B cell (primary cell): ENCODE measurements around the gene RAB7B. TPM values are rescaled to one million over a fixed set of nuclear protein-coding genes. Genes with fewer than 3 reads are reported as not detected.

ENCODE experiments used
- ATAC-seq: fragments of 200-7000 bp; cut with Tn5 transposase; one replicate; pipeline ENCODE4 v1.10.0; 2021; ENCODE audit warnings: low read depth, mild to moderate bottlenecking, moderate number of reproducible peaks, moderate library complexity
- CTCF ChIA-PET: fragments of 350-600 bp; sonication (Branson Sonifier 250); formaldehyde crosslinking; loops from one replicate; lab custom pipeline; 2021; ENCODE audit warnings: antibody characterized with exemption, inconsistent platforms; lab: Charles Lee
- POLR2A ChIA-PET: fragments of 350-600 bp; sonication (Branson Sonifier 250); formaldehyde crosslinking; loops from one replicate; lab custom pipeline; 2021; ENCODE audit warnings: antibody characterized with exemption; lab: Charles Lee
- DNase-seq: peaks from one replicate; pipeline ENCODE4 v3.0.0; 2013
- H2AFZ ChIP-seq: 2 replicates; pipeline ENCODE4 v1.6.1; 2012; ENCODE audit warnings: mild to moderate bottlenecking, low read depth, low read length; ENCODE audit not compliant: insufficient read depth, poor library complexity, severe bottlenecking
- H3K27ac ChIP-seq, 2 donors: 1 replicate in 1 of 2; 2 replicates in 1 of 2; pipeline ENCODE4 v1.5.1; 2012 to 2013; ENCODE audit warnings: low read length in 2 of 2, mild to moderate bottlenecking in 2 of 2, moderate library complexity in 1 of 2
- H3K27me3 ChIP-seq, 4 experiments: fragments of 200-600 bp in 1 of 4; sonication (generic) in 1 of 4; replicated peaks in 1 of 4; 1 replicate in 2 of 4; 2 replicates in 2 of 4; pipeline versions ENCODE4 v1.6.1 to v1.7.0; 2013 to 2016; ENCODE audit warnings: low read length in 3 of 4, mild to moderate bottlenecking in 2 of 4, mixed read lengths in 1 of 4, moderate library complexity in 1 of 4; ENCODE audit not compliant: insufficient read depth in 4 of 4, control insufficient read depth in 3 of 4; ENCODE audit errors: control extremely low read depth in 1 of 4
- H3K36me3 ChIP-seq, 2 experiments: replicated peaks in 1 of 2; 1 replicate in 1 of 2; 2 replicates in 1 of 2; pipeline versions ENCODE4 v1.6.1 to v1.7.1; 2013; ENCODE audit warnings: low read length in 1 of 2; ENCODE audit not compliant: insufficient read depth in 2 of 2, control insufficient read depth in 1 of 2; ENCODE audit errors: control extremely low read depth in 1 of 2, extremely low read depth in 1 of 2
- H3K4me1 ChIP-seq, 2 donors: fragments of 200-600 bp in 1 of 2; sonication (generic) in 1 of 2; 1 replicate in 1 of 2; 2 replicates in 1 of 2; pipeline versions ENCODE4 v1.5.1 to v1.6.1; 2013 to 2017; ENCODE audit warnings: low read length in 2 of 2; ENCODE audit not compliant: control insufficient read depth in 2 of 2, insufficient read depth in 2 of 2
- H3K4me2 ChIP-seq: replicated peaks from 2 replicates; pipeline ENCODE3; 2012; ENCODE audit warnings: mild to moderate bottlenecking, low read depth, low read length; ENCODE audit not compliant: poor library complexity, severe bottlenecking
- H3K4me3 ChIP-seq, 5 experiments: fragments of 200-600 bp in 1 of 5; sonication (generic) in 1 of 5; 1 replicate in 3 of 5; 2 replicates in 2 of 5; pipeline versions ENCODE4 v1.5.1 to v1.7.0; 2011 to 2016; ENCODE audit warnings: low read length in 4 of 5, mild to moderate bottlenecking in 4 of 5, low read depth in 2 of 5, control low read depth in 1 of 5, moderate library complexity in 1 of 5; ENCODE audit not compliant: insufficient read depth in 1 of 5; ENCODE audit errors: control extremely low read depth in 1 of 5, extremely low read depth in 1 of 5
- H3K79me2 ChIP-seq: fragments of 200-600 bp; sonication (generic); one replicate; pipeline ENCODE4 v1.6.0; 2016; ENCODE audit warnings: low read length; ENCODE audit not compliant: control insufficient read depth, insufficient read depth
- H3K9ac ChIP-seq: fragments of 200-600 bp; sonication (generic); 2 replicates; pipeline ENCODE4 v1.6.1; 2017; ENCODE audit warnings: mild to moderate bottlenecking, low read length, moderate library complexity
- H3K9me3 ChIP-seq, 3 donors: one replicate each; pipeline versions ENCODE4 v1.6.1 to v1.7.1; 2013; ENCODE audit warnings: low read length in 2 of 3; ENCODE audit not compliant: control insufficient read depth in 2 of 3, insufficient read depth in 1 of 3; ENCODE audit errors: control extremely low read depth in 1 of 3
- H4K20me1 ChIP-seq: 2 replicates; pipeline ENCODE4 v1.6.0; 2012; ENCODE audit warnings: mild to moderate bottlenecking, low read length; ENCODE audit not compliant: insufficient read depth, control insufficient read depth, poor library complexity, severe bottlenecking
- H3K27ac Mint-ChIP-seq: one replicate; pipeline ENCODE4 v1.8.0; 2021; ENCODE audit warnings: mixed read lengths
- H3K27me3 Mint-ChIP-seq: one replicate; pipeline ENCODE4 v1.8.0; 2021; ENCODE audit warnings: mixed read lengths
- H3K4me1 Mint-ChIP-seq: one replicate; pipeline ENCODE4 v1.8.0; 2021; ENCODE audit warnings: mixed read lengths
- H3K4me3 Mint-ChIP-seq: one replicate; pipeline ENCODE4 v1.8.0; 2021; ENCODE audit warnings: mixed read lengths
- H3K9me3 Mint-ChIP-seq: one replicate; pipeline ENCODE4 v1.8.0; 2022; ENCODE audit warnings: mixed read lengths; ENCODE audit not compliant: insufficient read depth
- CTCF ChIP-seq: fragments of 200-600 bp; IDR thresholded peaks from one replicate; pipeline ENCODE4 v1.8.0; 2022; ENCODE audit warnings: antibody characterized with exemption, mild to moderate bottlenecking
- EZH2 ChIP-seq: IDR thresholded peaks from 2 replicates; pipeline ENCODE4 v1.6.1; 2012; ENCODE audit warnings: borderline replicate concordance, low read depth, mild to moderate bottlenecking, moderate library complexity, low read length; ENCODE audit not compliant: insufficient read depth, poor library complexity, severe bottlenecking
- WGBS: methylation state at CpG from one replicate; pipeline ENCODE4 v1.1.5; 2013; ENCODE audit warnings: missing lambda C conversion rate; ENCODE audit not compliant: insufficient coverage; 5-methylcytosine and 5-hydroxymethylcytosine counted together
- intact Hi-C: fragments of 100-400 bp; cut with micrococcal nuclease; formaldehyde crosslinking; loops from one replicate; pipeline ENCODE4 v1.10.0; 2022
- polyA plus RNA-seq: library from polyadenylated mRNA; depleted of rRNA; stranded (reverse); fragments of >200 nt; gene quantifications from 2 replicates; pipeline ENCODE4 v1.2.3, GENCODE V29; 2012
- total RNA-seq, 2 donors: library from RNA; stranded (reverse); fragments of 120-200 nt in 1 of 2; gene quantifications; 1 replicate in 1 of 2; 2 replicates in 1 of 2; pipeline versions ENCODE4 v1.2.3 to v1.2.4, GENCODE V29; 2013 to 2022

RAB7B gene
- total and polyA plus RNA-seq, 2 donors (not counting 1 experiment from before 2014, with no cell fraction given), result not detected

- DNase-seq, result peak; percentile 34
- Mint-ChIP-seq H3K27me3 (no peaks in the 10 kb centered on the region), H3K4me1 (peaks cover 32% of the 10 kb centered on the region), H3K4me3 (peak overlapping the region; percentile 81), H3K27ac (peak overlapping the region; percentile 95), H3K9me3 (no peaks in the 10 kb centered on the region)
- Histone ChIP-seq H3K9me3 (no peaks in the 10 kb centered on the region), H3K27ac (peak overlapping the region in 1 of 2 donors; percentile 87), H3K9ac (peak overlapping the region; percentile 56), H3K79me2 (no peaks in the 10 kb centered on the region), H4K20me1 (no peaks in the 10 kb centered on the region), H3K4me1 (peaks cover 21 to 24% of the 10 kb centered on the region in 2 donors), H3K36me3 (no peaks in the 10 kb centered on the region), H3K4me2 (peak overlapping the region; percentile 75), H3K27me3 (no peaks in the 10 kb centered on the region), H3K4me3 (peak overlapping the region in 1 of 5 experiments; percentile 10), H2AFZ (no peak overlapping the region)
- 27% methylated on average over 5 of the region's 6 CpGs for WGBS
- CTCF ChIA-PET, result interaction anchor here (0.6 to 1.8 kb wide), 9 partner anchors 17 to 302 kb away, joined by 3 to 7 read pairs (median 3); no protein-coding TSS in a partner anchor
- POLR2A ChIA-PET, result no interaction called here
- TF ChIP-seq EZH2, result no peak
- no peak for TF ChIP-seq CTCF
- no peak for ATAC-seq
- intact Hi-C loops, result loop anchor here (2.0 kb wide), 1 partner anchor 22 kb away; no protein-coding TSS in a partner anchor
Measured at GRCh38 chr1:206013026-206013795, 10.0 kb upstream of the RAB7B start.
